ENCODE measurements around the gene C17orf100. TPM values are rescaled to one million over a fixed set of nuclear protein-coding genes. Genes with fewer than 3 reads are reported as not detected.
"Not testable (repeated sequence)": the region's sequence is repeated elsewhere in the genome, so short reads cannot be mapped to it uniquely, and the experiment has no call there.

Gene C17orf100
- polyA plus RNA-seq, 2 donors, result 2.1 to 2.9 TPM

DNA sequence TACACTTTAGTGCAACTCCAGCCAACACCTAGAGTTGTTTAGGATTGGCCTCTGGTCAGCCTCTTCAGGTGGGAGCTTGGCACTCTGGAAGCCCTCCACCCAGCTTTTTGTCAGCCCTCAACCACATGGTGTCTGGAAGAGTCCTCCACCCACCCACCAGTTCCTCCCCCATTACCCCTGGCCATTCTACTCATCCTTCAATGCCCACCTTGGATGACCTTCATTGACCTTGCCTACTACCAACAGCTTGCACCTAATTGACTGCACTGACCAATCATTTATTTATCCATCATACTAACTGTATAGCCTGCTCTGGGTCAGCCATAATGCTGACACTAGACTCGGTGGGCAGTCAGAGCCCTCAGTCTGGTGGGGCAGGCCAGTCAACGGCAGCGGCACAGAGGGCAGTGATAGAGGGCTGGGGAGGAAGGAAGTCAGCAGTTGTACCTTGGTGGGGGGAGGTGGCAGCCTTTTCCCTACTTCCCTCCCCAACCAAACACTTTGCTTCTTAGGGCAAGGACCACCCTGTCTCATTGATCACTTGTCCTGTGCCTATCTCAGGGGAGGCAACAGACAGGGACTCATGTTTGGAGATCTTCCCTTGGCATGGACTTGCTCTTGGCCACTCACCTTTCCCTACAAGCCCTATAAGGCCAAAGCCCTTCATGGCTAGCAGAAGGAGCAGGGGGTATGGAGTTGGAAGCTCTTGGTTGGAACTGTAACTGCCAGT lies 32.3 kb downstream of the C17orf100 start:
- H3K27me3 ChIP-seq (ENCODE audit: control insufficient read depth in 1 of 2, insufficient read depth in 2 of 2, low read length in 2 of 2), result no peaks in the 10 kb centered on the region
- no peaks in the 10 kb centered on the region for H3K36me3 ChIP-seq (ENCODE audit: control insufficient read depth in 2 of 2, insufficient read depth in 2 of 2, low read length in 1 of 2)
- 87 to 88% methylated on average over 3 of the region's 3 CpGs for WGBS, 2 donors
- H3K9me3 ChIP-seq (ENCODE audit: control insufficient read depth in 2 of 2, insufficient read depth in 1 of 2, low read depth in 1 of 2, low read length in 1 of 2), result no peaks in the 10 kb centered on the region
- no peak overlapping the region for H3K4me3 ChIP-seq (ENCODE audit: low read depth in 1 of 2, low read length in 2 of 2)
- no peaks in the 10 kb centered on the region for H3K4me1 ChIP-seq (ENCODE audit: control insufficient read depth in 2 of 2, insufficient read depth in 2 of 2, low read length in 1 of 2)
- H3K27ac ChIP-seq (ENCODE audit: low read depth in 2 of 2, low read length in 1 of 2), result no peak overlapping the region

DNA sequence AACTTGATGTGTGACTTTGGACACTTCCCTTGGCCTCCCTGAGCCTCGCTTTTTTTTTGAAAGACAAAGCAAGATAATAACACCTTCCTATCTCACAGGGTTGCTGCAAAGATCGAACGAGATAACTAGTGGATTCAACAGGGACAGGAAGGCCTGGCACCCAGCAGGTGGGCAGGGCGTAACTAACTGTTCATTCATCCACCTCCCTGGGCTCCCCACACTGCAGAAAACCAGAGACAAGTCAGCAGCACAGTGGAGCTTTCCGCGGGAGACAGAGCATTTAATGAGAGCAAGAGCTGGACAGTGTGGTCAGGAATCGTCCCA lies 32.9 kb downstream of the C17orf100 start:
- no peaks in the 10 kb centered on the region for H3K27me3 ChIP-seq (ENCODE audit: control insufficient read depth in 1 of 2, insufficient read depth in 2 of 2, low read length in 2 of 2)
- H3K4me3 ChIP-seq (ENCODE audit: low read depth in 1 of 2, low read length in 2 of 2), result no peak overlapping the region
- H3K4me1 ChIP-seq (ENCODE audit: control insufficient read depth in 2 of 2, insufficient read depth in 2 of 2, low read length in 1 of 2), result no peaks in the 10 kb centered on the region
- WGBS, 2 donors, result 73 to 74% methylated on average over 7 of the region's 7 CpGs
- H3K27ac ChIP-seq (ENCODE audit: low read depth in 2 of 2, low read length in 1 of 2), result no peak overlapping the region
- H3K9me3 ChIP-seq (ENCODE audit: control insufficient read depth in 2 of 2, insufficient read depth in 1 of 2, low read depth in 1 of 2, low read length in 1 of 2), result no peaks in the 10 kb centered on the region
- no peaks in the 10 kb centered on the region for H3K36me3 ChIP-seq (ENCODE audit: control insufficient read depth in 2 of 2, insufficient read depth in 2 of 2, low read length in 1 of 2)

GRCh38 chr17:6684881-6685767 lies 33.6 kb downstream of the C17orf100 start:
- no peaks in the 10 kb centered on the region for H3K36me3 ChIP-seq (ENCODE audit: control insufficient read depth in 2 of 2, insufficient read depth in 2 of 2, low read length in 1 of 2)
- H3K4me3 ChIP-seq (ENCODE audit: low read depth in 1 of 2, low read length in 2 of 2), result no peak overlapping the region
- no peak overlapping the region for H3K27ac ChIP-seq (ENCODE audit: low read depth in 2 of 2, low read length in 1 of 2)
- WGBS, 2 donors, result 80 to 85% methylated on average over 14 of the region's 14 CpGs
- H3K9me3 ChIP-seq (ENCODE audit: control insufficient read depth in 2 of 2, insufficient read depth in 1 of 2, low read depth in 1 of 2, low read length in 1 of 2), result no peaks in the 10 kb centered on the region
- H3K4me1 ChIP-seq (ENCODE audit: control insufficient read depth in 2 of 2, insufficient read depth in 2 of 2, low read length in 1 of 2), result no peaks in the 10 kb centered on the region
- H3K27me3 ChIP-seq (ENCODE audit: control insufficient read depth in 1 of 2, insufficient read depth in 2 of 2, low read length in 2 of 2), result no peaks in the 10 kb centered on the region

DNA sequence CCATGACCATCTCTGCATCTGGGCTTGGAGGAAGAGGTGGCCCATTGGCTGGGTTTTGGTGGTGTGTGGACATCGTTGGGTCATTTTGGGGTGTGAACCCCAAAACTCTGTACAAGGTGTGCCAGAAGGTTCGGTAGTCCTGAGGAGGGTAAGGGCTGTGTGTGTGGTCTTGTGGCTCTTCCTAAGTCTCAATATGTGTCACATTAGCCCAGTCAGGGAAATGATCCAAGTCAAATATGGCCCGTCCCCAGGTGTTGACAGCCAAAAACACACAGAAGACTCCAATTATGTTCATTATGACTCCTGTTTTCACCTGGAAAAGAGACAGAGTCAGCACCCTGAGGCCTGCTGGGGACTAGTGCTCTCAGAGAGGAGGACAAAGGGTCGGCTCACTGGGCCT lies 34.5 kb downstream of the C17orf100 start:
- no peak overlapping the region for H3K27ac ChIP-seq (ENCODE audit: low read depth in 2 of 2, low read length in 1 of 2)
- WGBS, 2 donors, result 65 to 75% methylated on average over 4 of the region's 4 CpGs
- H3K9me3 ChIP-seq (ENCODE audit: control insufficient read depth in 2 of 2, insufficient read depth in 1 of 2, low read depth in 1 of 2, low read length in 1 of 2), result no peaks in the 10 kb centered on the region
- no peak overlapping the region for H3K4me3 ChIP-seq (ENCODE audit: low read depth in 1 of 2, low read length in 2 of 2)
- H3K4me1 ChIP-seq (ENCODE audit: control insufficient read depth in 2 of 2, insufficient read depth in 2 of 2, low read length in 1 of 2), result no peaks in the 10 kb centered on the region
- no peaks in the 10 kb centered on the region for H3K27me3 ChIP-seq (ENCODE audit: control insufficient read depth in 1 of 2, insufficient read depth in 2 of 2, low read length in 2 of 2)
- H3K36me3 ChIP-seq (ENCODE audit: control insufficient read depth in 2 of 2, insufficient read depth in 2 of 2, low read length in 1 of 2), result no peaks in the 10 kb centered on the region

- Histone ChIP-seq H3K4me3 (ENCODE audit: low read depth in 1 of 2, low read length in 2 of 2) (no peak overlapping the region), H3K4me1 (ENCODE audit: control insufficient read depth in 2 of 2, insufficient read depth in 2 of 2, low read length in 1 of 2) (no peaks in the 10 kb centered on the region), H3K36me3 (ENCODE audit: control insufficient read depth in 2 of 2, insufficient read depth in 2 of 2, low read length in 1 of 2) (no peaks in the 10 kb centered on the region), H3K9me3 (ENCODE audit: control insufficient read depth in 2 of 2, insufficient read depth in 1 of 2, low read depth in 1 of 2, low read length in 1 of 2) (no peaks in the 10 kb centered on the region), H3K27me3 (ENCODE audit: control insufficient read depth in 1 of 2, insufficient read depth in 2 of 2, low read length in 2 of 2) (no peaks in the 10 kb centered on the region), H3K27ac (ENCODE audit: low read depth in 2 of 2, low read length in 1 of 2) (no peak overlapping the region)
- 79 to 88% methylated on average over 9 of the region's 9 CpGs for WGBS, 2 donors
Measured at GRCh38 chr17:6688944-6689343, 37.4 kb downstream of the C17orf100 start.

DNA sequence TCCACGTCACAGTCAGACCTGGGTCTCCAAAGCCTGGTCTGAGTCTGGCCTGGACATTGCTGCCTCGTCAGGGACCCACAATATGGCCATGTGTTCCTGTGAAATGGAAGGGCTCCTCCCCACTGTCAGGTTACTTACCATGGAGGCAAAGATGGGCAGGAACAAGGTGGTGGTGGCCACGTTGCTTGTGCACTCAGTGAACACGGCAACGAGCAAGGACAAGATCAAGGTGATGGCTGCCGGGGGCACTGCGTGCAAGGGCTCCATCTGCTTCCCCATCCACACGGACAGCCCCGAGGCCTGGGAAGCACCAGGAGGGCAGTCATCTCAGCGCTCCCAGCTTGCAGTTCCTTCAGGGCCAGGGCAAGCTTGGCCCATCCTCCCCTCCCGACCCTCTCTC lies 39.1 kb downstream of the C17orf100 start:
- no peak overlapping the region for H3K27ac ChIP-seq (ENCODE audit: low read depth in 2 of 2, low read length in 1 of 2)
- H3K36me3 ChIP-seq (ENCODE audit: control insufficient read depth in 2 of 2, insufficient read depth in 2 of 2, low read length in 1 of 2), result no peaks in the 10 kb centered on the region
- H3K4me3 ChIP-seq (ENCODE audit: low read depth in 1 of 2, low read length in 2 of 2), result no peak overlapping the region
- no peaks in the 10 kb centered on the region for H3K27me3 ChIP-seq (ENCODE audit: control insufficient read depth in 1 of 2, insufficient read depth in 2 of 2, low read length in 2 of 2)
- no peaks in the 10 kb centered on the region for H3K9me3 ChIP-seq (ENCODE audit: control insufficient read depth in 2 of 2, insufficient read depth in 1 of 2, low read depth in 1 of 2, low read length in 1 of 2)
- H3K4me1 ChIP-seq (ENCODE audit: control insufficient read depth in 2 of 2, insufficient read depth in 2 of 2, low read length in 1 of 2), result no peaks in the 10 kb centered on the region
- 84 to 87% methylated on average over 11 of the region's 11 CpGs for WGBS, 2 donors

- H3K27ac ChIP-seq (ENCODE audit: low read depth in 2 of 2, low read length in 1 of 2), result no peak overlapping the region
- no peaks in the 10 kb centered on the region for H3K9me3 ChIP-seq (ENCODE audit: control insufficient read depth in 2 of 2, insufficient read depth in 1 of 2, low read depth in 1 of 2, low read length in 1 of 2)
- H3K36me3 ChIP-seq (ENCODE audit: control insufficient read depth in 2 of 2, insufficient read depth in 2 of 2, low read length in 1 of 2), result no peaks in the 10 kb centered on the region
- no peak overlapping the region for H3K4me3 ChIP-seq (ENCODE audit: low read depth in 1 of 2, low read length in 2 of 2)
- WGBS, 2 donors, result 71 to 90% methylated on average over 3 of the region's 3 CpGs
- no peaks in the 10 kb centered on the region for H3K4me1 ChIP-seq (ENCODE audit: control insufficient read depth in 2 of 2, insufficient read depth in 2 of 2, low read length in 1 of 2)
- H3K27me3 ChIP-seq (ENCODE audit: control insufficient read depth in 1 of 2, insufficient read depth in 2 of 2, low read length in 2 of 2), result no peaks in the 10 kb centered on the region
Measured at GRCh38 chr17:6691546-6691945, 40.0 kb downstream of the C17orf100 start.

DNA sequence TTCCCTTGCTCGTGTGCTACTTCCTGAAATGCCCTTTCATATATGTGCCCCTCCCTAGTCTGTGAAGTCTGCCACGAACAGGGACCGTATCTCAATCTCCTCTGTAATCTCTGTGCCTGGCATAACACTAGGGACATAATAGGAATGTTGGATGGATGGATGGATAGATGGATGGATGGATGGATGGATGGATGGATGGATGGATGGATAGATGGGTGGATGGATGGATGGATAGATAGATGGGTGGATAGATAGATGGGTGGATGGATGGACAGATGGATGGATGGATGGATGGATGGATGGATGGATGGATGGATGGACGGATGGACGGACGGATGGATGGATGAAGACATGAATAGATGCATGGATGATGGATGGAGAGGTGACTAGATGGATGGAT lies 40.4 kb downstream of the C17orf100 start:
- not testable (repeated sequence) for H3K4me3 ChIP-seq (ENCODE audit: low read depth in 1 of 2, low read length in 2 of 2); H3K27me3 ChIP-seq (ENCODE audit: control insufficient read depth in 1 of 2, insufficient read depth in 2 of 2, low read length in 2 of 2); H3K4me1 ChIP-seq (ENCODE audit: control insufficient read depth in 2 of 2, insufficient read depth in 2 of 2, low read length in 1 of 2); H3K9me3 ChIP-seq (ENCODE audit: control insufficient read depth in 2 of 2, insufficient read depth in 1 of 2, low read depth in 1 of 2, low read length in 1 of 2); H3K36me3 ChIP-seq (ENCODE audit: control insufficient read depth in 2 of 2, insufficient read depth in 2 of 2, low read length in 1 of 2); H3K27ac ChIP-seq (ENCODE audit: low read depth in 2 of 2, low read length in 1 of 2)
- WGBS, 2 donors, result 61 to 75% methylated on average over 6 of the region's 6 CpGs

GRCh38 chr17:6695051-6695450 lies 43.5 kb downstream of the C17orf100 start:
- Histone ChIP-seq H3K4me1 (ENCODE audit: control insufficient read depth in 2 of 2, insufficient read depth in 2 of 2, low read length in 1 of 2) (no peaks in the 10 kb centered on the region), H3K36me3 (ENCODE audit: control insufficient read depth in 2 of 2, insufficient read depth in 2 of 2, low read length in 1 of 2) (no peaks in the 10 kb centered on the region), H3K27ac (ENCODE audit: low read depth in 2 of 2, low read length in 1 of 2) (no peak overlapping the region), H3K4me3 (ENCODE audit: low read depth in 1 of 2, low read length in 2 of 2) (no peak overlapping the region), H3K27me3 (ENCODE audit: control insufficient read depth in 1 of 2, insufficient read depth in 2 of 2, low read length in 2 of 2) (no peaks in the 10 kb centered on the region), H3K9me3 (ENCODE audit: control insufficient read depth in 2 of 2, insufficient read depth in 1 of 2, low read depth in 1 of 2, low read length in 1 of 2) (no peaks in the 10 kb centered on the region)
- 87 to 95% methylated on average over 2 of the region's 2 CpGs for WGBS, 2 donors

GRCh38 chr17:6695565-6695964 lies 44.0 kb downstream of the C17orf100 start:
- Histone ChIP-seq H3K4me3 (ENCODE audit: low read depth in 1 of 2, low read length in 2 of 2) (no peak overlapping the region), H3K27ac (ENCODE audit: low read depth in 2 of 2, low read length in 1 of 2) (no peak overlapping the region), H3K9me3 (ENCODE audit: control insufficient read depth in 2 of 2, insufficient read depth in 1 of 2, low read depth in 1 of 2, low read length in 1 of 2) (no peaks in the 10 kb centered on the region), H3K27me3 (ENCODE audit: control insufficient read depth in 1 of 2, insufficient read depth in 2 of 2, low read length in 2 of 2) (no peaks in the 10 kb centered on the region), H3K4me1 (ENCODE audit: control insufficient read depth in 2 of 2, insufficient read depth in 2 of 2, low read length in 1 of 2) (no peaks in the 10 kb centered on the region), H3K36me3 (ENCODE audit: control insufficient read depth in 2 of 2, insufficient read depth in 2 of 2, low read length in 1 of 2) (no peaks in the 10 kb centered on the region)
- WGBS, 2 donors, result 70 to 86% methylated on average over 13 of the region's 13 CpGs

Measured in esophagus (tissue), 2 donors.